Activated T-helper 9 cell treated with anti-CD3 and anti-CD28 coated beads, Interleukin-2, amount 50 U/mL, for 16 hours (primary cell): Measurements from ENCODE around the gene GTF3C6.
"Not testable (repeated sequence)": the region's sequence is repeated elsewhere in the genome, so short reads cannot be mapped to it uniquely, and the experiment has no call there.

Source experiments
- DNase-seq: peaks from one replicate; pipeline ENCODE4 v3.0.0-alpha.2; 2020; ENCODE audit warnings: low read depth

GTF3C6 gene

GRCh38 chr6:110979565-110980101 is 21.1 kb downstream of the GTF3C6 start:
- DNase-seq: no peak

GRCh38 chr6:110980227-110980626 is 21.7 kb downstream of the GTF3C6 start:
- no peak for DNase-seq

GRCh38 chr6:110980648-110981047 is 22.1 kb downstream of the GTF3C6 start:
- DNase-seq: no peak

- no peak for DNase-seq
Observed at GRCh38 chr6:110981202-110981600, 22.7 kb downstream of the GTF3C6 start.

GRCh38 chr6:110990840-110991576 is 32.5 kb downstream of the GTF3C6 start:
- no peak for DNase-seq

GRCh38 chr6:110996691-110997090 is 38.2 kb downstream of the GTF3C6 start:
- no peak for DNase-seq

GRCh38 chr6:110999634-111000270 is 41.2 kb downstream of the GTF3C6 start:
- DNase-seq: no peak

GRCh38 chr6:111002350-111002749 is 43.8 kb downstream of the GTF3C6 start:
- no peak for DNase-seq

GRCh38 chr6:111011360-111012142 is 53.0 kb downstream of the GTF3C6 start:
- no peak for DNase-seq

GRCh38 chr6:111012143-111012452 is 53.6 kb downstream of the GTF3C6 start:
- no peak for DNase-seq

GRCh38 chr6:111012520-111012919 is 54.0 kb downstream of the GTF3C6 start:
- not testable (repeated sequence) for DNase-seq

GRCh38 chr6:111013144-111013915 is 54.8 kb downstream of the GTF3C6 start:
- no peak for DNase-seq

- DNase-seq: no peak
Observed at GRCh38 chr6:111015389-111016124, 57.1 kb downstream of the GTF3C6 start.

GRCh38 chr6:111017241-111017640 is 58.7 kb downstream of the GTF3C6 start:
- not testable (repeated sequence) for DNase-seq
